Nephron progenitor cell (in vitro differentiated cells): ENCODE measurements around the gene APRT.

Experiments
- DNase-seq: peaks from one replicate; pipeline ENCODE4 v3.0.0; 2021
- H3K27ac Mint-ChIP-seq: 2 replicates; pipeline ENCODE4 v1.8.0; 2021; ENCODE audit warnings: mild to moderate bottlenecking, moderate library complexity, mixed read lengths
- H3K27me3 Mint-ChIP-seq: 2 replicates; pipeline ENCODE4 v1.8.0; 2021; ENCODE audit warnings: mild to moderate bottlenecking, low read depth, mixed read lengths; ENCODE audit not compliant: poor library complexity
- H3K36me3 Mint-ChIP-seq: 2 replicates; pipeline ENCODE4 v1.8.0; 2021; ENCODE audit warnings: low read depth, mixed read lengths
- H3K4me1 Mint-ChIP-seq: 2 replicates; pipeline ENCODE4 v1.8.0; 2021; ENCODE audit warnings: mixed read lengths
- H3K4me3 Mint-ChIP-seq: 2 replicates; pipeline ENCODE4 v1.8.0; 2021; ENCODE audit warnings: mild to moderate bottlenecking, moderate library complexity, mixed read lengths
- H3K9me3 Mint-ChIP-seq: 2 replicates; pipeline ENCODE4 v1.8.0; 2021; ENCODE audit warnings: mild to moderate bottlenecking, moderate library complexity, mixed read lengths
- TF ChIP-seq, protein P1 (sequence below): fragments of 200-600 bp; sonication (generic); IDR thresholded peaks from 2 replicates; pipeline ENCODE4 v1.5.0; 2021; ENCODE audit warnings: antibody characterized with exemption

APRT gene, protein sequence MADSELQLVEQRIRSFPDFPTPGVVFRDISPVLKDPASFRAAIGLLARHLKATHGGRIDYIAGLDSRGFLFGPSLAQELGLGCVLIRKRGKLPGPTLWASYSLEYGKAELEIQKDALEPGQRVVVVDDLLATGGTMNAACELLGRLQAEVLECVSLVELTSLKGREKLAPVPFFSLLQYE

DNA sequence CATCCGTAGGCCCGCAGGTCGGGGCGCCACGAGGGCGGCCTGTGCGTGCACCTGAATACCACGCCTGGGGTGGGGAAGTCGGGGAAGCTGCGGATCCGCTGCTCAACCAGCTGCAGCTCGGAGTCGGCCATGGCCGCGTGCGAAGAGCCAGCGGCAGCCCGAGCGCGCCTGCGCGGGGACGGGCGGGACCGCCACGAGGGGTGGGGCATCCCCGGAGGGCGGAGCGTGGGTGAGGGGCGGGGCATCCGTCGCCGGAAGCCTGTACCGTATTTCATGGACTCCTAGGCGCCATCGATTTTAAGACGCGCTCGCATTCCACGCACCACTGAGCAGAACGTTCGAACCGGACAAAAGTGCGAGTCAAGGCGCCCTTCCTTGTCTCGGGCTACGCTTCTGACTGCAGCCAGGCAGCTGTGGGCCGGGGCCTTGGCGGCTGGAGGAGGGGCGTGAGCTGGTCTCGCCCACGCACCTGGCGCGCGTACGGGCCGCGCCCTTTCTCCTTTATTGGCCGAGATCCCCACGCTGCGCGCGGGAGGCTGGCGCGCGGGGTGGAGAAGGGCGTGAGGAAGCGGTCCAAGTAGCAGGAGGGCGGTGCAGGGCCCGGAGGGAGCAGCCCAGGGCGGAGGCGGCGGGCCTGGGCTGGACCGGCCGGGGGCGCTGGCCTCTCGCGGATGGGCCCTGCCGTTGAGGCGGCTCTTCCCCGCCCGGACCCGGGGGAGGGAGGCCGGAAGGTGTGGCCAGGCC, at the start of gene APRT:
Gene APRT, minus strand, starts transcription at position 160 of the 744 bp plus-strand sequence. Its CDS starts 29 bp downstream, at position 131.
- peak within 1 kb of the TSS; percentile 86 for H3K4me3 Mint-ChIP-seq
- DNase-seq = peak; percentile 99
- peaks cover 5% of the 10 kb centered on the region for H3K36me3 Mint-ChIP-seq
- no peaks in the 10 kb centered on the region for H3K9me3 Mint-ChIP-seq
- peaks cover 12% of the 10 kb centered on the region for H3K4me1 Mint-ChIP-seq
- H3K27ac Mint-ChIP-seq = peak within 1 kb of the TSS; percentile 98
- TF ChIP-seq, protein P1, sequence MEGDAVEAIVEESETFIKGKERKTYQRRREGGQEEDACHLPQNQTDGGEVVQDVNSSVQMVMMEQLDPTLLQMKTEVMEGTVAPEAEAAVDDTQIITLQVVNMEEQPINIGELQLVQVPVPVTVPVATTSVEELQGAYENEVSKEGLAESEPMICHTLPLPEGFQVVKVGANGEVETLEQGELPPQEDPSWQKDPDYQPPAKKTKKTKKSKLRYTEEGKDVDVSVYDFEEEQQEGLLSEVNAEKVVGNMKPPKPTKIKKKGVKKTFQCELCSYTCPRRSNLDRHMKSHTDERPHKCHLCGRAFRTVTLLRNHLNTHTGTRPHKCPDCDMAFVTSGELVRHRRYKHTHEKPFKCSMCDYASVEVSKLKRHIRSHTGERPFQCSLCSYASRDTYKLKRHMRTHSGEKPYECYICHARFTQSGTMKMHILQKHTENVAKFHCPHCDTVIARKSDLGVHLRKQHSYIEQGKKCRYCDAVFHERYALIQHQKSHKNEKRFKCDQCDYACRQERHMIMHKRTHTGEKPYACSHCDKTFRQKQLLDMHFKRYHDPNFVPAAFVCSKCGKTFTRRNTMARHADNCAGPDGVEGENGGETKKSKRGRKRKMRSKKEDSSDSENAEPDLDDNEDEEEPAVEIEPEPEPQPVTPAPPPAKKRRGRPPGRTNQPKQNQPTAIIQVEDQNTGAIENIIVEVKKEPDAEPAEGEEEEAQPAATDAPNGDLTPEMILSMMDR = no peak
- H3K27me3 Mint-ChIP-seq = peaks cover 3% of the 10 kb centered on the region

DNA sequence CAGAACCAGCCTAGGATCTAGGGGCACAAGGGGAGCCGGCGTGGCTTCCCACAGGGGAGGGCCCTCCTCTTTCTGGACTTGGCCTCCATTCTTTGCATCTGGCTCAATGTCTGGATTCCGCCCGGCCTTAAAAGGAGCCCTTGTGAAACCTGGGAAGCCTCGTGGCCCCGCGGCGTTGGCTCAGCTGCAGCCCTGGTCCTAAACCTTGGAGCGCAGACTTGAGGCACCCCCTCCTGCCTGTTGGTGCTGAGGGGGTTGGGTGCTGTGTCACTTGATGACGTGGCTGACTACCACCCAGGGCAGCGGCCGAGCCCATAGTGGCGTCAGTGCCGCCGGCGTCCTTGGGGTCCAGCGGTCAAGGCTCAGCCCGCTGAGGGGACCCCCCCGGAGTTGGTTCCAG, 49.6 kb upstream of the APRT start:
- no peaks in the 10 kb centered on the region for H3K36me3 Mint-ChIP-seq

DNA sequence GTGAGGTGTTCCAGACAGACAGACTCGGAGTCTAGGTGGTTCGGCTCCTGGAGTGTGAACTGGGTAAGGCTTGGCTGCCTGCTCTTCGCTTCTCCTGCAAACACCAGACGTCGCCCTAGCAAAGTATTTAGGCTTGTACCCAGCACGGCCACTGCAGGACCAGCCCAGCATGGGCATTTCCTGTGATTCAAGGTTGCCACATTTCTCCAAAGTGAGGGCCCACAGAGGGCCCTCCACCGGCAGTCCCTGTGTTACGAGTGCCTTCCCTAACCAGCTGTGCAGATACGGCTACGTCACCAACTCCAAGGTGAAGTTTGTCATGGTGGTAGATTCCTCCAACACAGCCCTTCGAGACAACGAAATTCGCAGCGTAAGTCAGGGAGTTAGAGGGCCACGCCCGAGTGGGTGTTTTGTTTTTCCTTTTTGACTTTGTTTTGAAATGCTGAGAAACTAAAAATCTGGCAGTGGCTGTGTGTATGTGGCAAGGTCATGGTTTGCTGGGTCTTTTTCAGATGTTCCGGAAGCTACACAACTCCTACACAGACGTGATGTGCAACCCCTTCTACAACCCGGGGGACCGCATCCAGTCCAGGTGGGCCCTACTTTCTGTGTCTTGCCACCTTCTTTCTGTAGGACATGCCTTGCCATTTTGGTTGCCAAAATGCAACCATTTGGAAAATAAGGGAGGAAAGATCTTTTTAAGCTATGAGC, 47.8 kb upstream of the APRT start:
- Mint-ChIP-seq H3K27ac (no peak overlapping the region), H3K4me1 (peaks cover 26% of the 10 kb centered on the region), H3K27me3 (no peaks in the 10 kb centered on the region), H3K9me3 (no peaks in the 10 kb centered on the region), H3K4me3 (no peak overlapping the region), H3K36me3 (no peaks in the 10 kb centered on the region)
- TF ChIP-seq, protein P1 = no peak
- DNase-seq = no peak

More for the DNA sequence above, 49.6 kb upstream of the APRT start:
- Mint-ChIP-seq H3K27me3 (no peaks in the 10 kb centered on the region), H3K4me1 (peaks cover 14% of the 10 kb centered on the region), H3K27ac (no peak overlapping the region), H3K4me3 (no peak overlapping the region), H3K9me3 (no peaks in the 10 kb centered on the region)
- TF ChIP-seq, protein P1 = no peak
- no peak for DNase-seq

DNA sequence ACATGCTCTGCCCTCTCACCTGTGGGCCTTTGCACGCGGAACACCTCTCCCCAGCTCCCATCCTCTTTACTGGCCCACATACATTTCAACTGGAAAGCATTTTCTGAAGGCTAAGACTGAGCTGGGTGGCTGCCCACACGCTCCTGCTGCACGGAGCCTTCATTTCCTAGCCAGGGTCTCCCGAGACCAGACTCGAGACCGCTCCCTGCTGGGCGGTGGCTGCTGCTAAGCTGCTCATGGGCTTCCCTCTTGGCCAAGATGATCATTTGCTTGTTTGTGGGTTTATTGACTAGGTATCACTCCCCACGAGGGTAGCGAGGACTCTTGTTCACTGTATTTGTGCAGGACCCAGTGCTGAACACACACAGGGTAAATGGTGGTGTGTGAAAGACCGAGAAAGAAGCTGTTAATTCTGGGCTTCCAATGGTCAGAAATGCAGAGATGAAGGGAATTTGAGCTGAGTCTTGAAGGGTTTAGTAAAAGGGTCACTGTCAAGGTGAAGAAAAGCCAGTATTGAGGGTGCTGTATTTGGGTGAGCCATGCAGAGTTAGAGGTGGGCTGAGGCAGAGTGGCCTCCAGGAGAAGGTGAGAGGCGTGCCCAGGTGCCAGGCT, 46.1 kb upstream of the APRT start:
- no peaks in the 10 kb centered on the region for H3K36me3 Mint-ChIP-seq
- TF ChIP-seq, protein P1 = peak; percentile 60
- no peaks in the 10 kb centered on the region for H3K27me3 Mint-ChIP-seq
- H3K27ac Mint-ChIP-seq = peak overlapping the region; percentile 97
- H3K4me3 Mint-ChIP-seq = peak overlapping the region; percentile 100
- peaks cover 26% of the 10 kb centered on the region for H3K4me1 Mint-ChIP-seq
- peak; percentile 75 for DNase-seq
- H3K9me3 Mint-ChIP-seq = no peaks in the 10 kb centered on the region

DNA sequence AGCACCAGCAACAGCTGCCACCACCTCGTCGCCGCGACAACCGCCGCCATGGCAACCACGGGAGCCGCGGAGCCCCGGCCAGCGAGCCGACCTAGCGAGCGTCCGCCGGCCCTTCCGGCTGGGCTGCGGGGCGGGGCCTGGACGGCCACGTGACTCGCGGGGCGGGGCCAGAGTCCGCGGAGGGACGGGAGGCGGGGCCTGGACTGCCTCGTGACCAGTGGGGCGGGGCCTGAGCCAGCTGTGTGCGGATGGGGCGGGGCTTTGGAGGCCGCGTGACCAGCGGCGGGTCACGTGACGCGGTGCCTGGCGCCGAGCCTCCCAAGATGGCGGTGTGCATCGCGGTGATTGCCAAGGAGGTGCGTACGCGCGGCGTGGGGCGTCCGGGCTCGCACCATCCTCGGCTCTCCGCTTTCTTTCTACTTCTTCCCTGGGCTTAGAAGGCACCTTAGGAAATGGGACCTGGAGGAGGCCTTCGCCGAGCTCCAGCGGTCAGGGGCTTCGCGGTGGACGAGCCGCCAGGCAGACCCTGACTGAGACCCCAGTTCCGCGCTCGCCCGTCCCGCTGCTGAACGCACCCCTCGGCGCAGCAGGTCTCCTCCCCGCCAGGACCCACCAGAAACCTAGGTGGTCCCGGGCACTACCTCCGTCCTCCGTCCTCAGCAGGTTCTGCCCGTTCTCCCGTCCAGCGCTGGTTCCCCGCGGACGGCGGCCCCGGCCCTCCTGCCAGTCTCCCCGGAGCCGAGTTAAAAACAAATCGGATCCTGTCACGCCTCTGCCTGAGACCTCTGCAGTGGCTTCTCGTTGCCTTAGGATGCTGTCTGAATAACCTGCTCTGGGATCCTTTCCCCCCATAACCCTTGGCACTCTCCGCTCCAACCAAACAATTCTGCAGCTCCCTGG, 45.4 kb upstream of the APRT start, which contains the start of the genes GALNS and TRAPPC2L:
Gene GALNS, minus strand, starts transcription at position 120 of the 900 bp plus-strand sequence. Its CDS starts 70 bp downstream, at position 50.
Gene TRAPPC2L, plus strand, starts transcription at position 300 of the 900 bp plus-strand sequence. Its CDS starts 24 bp downstream, at position 324.
- H3K36me3 Mint-ChIP-seq = peaks cover 5% of the 10 kb centered on the region
- H3K27ac Mint-ChIP-seq = peak within 1 kb of the TSS; percentile 97
- peak; percentile 100 for DNase-seq
- H3K9me3 Mint-ChIP-seq = no peaks in the 10 kb centered on the region
- TF ChIP-seq, protein P1 = no peak
- peak within 1 kb of the TSS; percentile 100 for H3K4me3 Mint-ChIP-seq
- peaks cover 26% of the 10 kb centered on the region for H3K4me1 Mint-ChIP-seq
- no peaks in the 10 kb centered on the region for H3K27me3 Mint-ChIP-seq
